Measurements from ENCODE around the gene LRRC8B.
A peak's percentile ranks its signal among the peaks of the same experiment; 100 is the strongest.

Gene LRRC8B

GRCh38 chr1:89524369-89525168, at the start of gene LRRC8B:
Gene LRRC8B, plus strand, starts transcription at chr1:89524829. Its CDS starts 57,822 bp downstream, at chr1:89582651.
- in situ Hi-C loops (cut with HindIII; ENCODE audit: low sequenced_read_pairs): no loop called here
- H3K4me3 ChIP-seq (ENCODE audit: low read depth, low read length): peak within 1 kb of the TSS; percentile 83
- TF ChIP-seq, protein P1, sequence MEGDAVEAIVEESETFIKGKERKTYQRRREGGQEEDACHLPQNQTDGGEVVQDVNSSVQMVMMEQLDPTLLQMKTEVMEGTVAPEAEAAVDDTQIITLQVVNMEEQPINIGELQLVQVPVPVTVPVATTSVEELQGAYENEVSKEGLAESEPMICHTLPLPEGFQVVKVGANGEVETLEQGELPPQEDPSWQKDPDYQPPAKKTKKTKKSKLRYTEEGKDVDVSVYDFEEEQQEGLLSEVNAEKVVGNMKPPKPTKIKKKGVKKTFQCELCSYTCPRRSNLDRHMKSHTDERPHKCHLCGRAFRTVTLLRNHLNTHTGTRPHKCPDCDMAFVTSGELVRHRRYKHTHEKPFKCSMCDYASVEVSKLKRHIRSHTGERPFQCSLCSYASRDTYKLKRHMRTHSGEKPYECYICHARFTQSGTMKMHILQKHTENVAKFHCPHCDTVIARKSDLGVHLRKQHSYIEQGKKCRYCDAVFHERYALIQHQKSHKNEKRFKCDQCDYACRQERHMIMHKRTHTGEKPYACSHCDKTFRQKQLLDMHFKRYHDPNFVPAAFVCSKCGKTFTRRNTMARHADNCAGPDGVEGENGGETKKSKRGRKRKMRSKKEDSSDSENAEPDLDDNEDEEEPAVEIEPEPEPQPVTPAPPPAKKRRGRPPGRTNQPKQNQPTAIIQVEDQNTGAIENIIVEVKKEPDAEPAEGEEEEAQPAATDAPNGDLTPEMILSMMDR (IDR thresholded peaks at IDR 0.05; ENCODE audit: low read depth, low read length, missing control alignments): no peak
- DNase-seq (ENCODE audit: low read depth): peak; percentile 39

DNA sequence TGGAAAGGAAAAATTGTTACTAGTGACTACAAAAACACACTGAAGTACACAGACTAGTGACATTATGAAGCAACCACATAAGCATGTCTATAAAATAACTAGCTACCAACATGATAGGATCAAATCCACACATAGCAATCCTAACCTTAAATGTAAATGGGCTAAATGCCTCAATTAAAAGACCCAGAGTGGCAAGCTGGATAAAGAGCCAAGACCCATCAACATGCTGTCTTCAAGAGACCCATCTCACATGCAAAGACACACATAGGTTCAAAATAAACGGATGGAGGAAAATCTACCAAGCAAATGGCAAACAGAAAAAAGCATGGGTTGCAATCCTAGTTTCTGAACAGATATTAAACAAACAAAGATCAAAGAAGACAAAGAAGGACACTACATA, 49.4 kb upstream of the LRRC8B start:
- no peak overlapping the region for H3K4me3 ChIP-seq (ENCODE audit: low read depth, low read length)
- DNase-seq (ENCODE audit: low read depth): no peak
- TF ChIP-seq, protein P1 (IDR thresholded peaks at IDR 0.05; ENCODE audit: low read depth, low read length, missing control alignments): no peak
- in situ Hi-C loops (cut with HindIII; ENCODE audit: low sequenced_read_pairs): no loop called here

DNA sequence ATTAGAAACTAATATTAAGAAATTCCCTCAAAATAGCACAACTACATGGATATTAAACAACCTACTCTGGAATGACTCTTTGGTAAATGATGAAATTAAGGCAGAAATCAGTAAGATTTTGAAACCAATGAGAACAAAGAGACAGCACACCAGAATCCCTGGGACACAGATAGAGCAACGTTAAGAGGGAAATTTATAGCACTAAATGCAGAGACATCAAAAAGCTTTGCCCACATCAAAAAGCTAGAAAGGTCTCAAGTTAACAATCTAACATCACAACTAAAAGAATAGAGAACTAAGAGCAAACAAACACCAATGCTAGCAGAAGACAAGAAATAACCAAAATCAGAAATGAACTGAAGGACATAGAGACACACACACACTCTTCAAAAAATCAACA, 48.6 kb upstream of the LRRC8B start:
- H3K4me3 ChIP-seq (ENCODE audit: low read depth, low read length): no peak overlapping the region
- in situ Hi-C loops (cut with HindIII; ENCODE audit: low sequenced_read_pairs): no loop called here
- TF ChIP-seq, protein P1 (IDR thresholded peaks at IDR 0.05; ENCODE audit: low read depth, low read length, missing control alignments): no peak
- DNase-seq (ENCODE audit: low read depth): no peak

GRCh38 chr1:89483010-89483756, 41.4 kb upstream of the LRRC8B start:
- in situ Hi-C loops (cut with HindIII; ENCODE audit: low sequenced_read_pairs): loop anchor here (5.0 kb wide), 1 partner anchor 274 kb away; no protein-coding TSS in a partner anchor
- peak; percentile 76 for DNase-seq (ENCODE audit: low read depth)
- H3K4me3 ChIP-seq (ENCODE audit: low read depth, low read length): no peak overlapping the region
- TF ChIP-seq, protein P1 (IDR thresholded peaks at IDR 0.05; ENCODE audit: low read depth, low read length, missing control alignments): peak; percentile 73

DNA sequence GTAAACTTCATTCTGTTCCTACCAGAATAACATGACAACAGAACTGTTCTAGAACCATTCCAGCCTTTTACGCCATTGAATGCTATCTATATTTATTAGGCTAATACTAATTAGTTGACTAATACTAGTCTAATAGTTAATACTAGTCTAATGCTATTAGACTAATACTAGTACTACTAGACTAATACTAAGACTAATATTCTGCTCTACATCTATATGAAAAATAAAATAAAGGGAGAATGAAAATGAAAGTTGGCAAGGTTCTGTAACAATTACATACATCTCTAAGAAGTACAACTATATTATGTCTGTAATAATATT, 40.9 kb upstream of the LRRC8B start:
- in situ Hi-C loops (cut with HindIII; ENCODE audit: low sequenced_read_pairs): loop anchor here (5.0 kb wide), 1 partner anchor 274 kb away; no protein-coding TSS in a partner anchor
- no peak overlapping the region for H3K4me3 ChIP-seq (ENCODE audit: low read depth, low read length)
- DNase-seq (ENCODE audit: low read depth): no peak
- TF ChIP-seq, protein P1 (IDR thresholded peaks at IDR 0.05; ENCODE audit: low read depth, low read length, missing control alignments): no peak

- in situ Hi-C loops (cut with HindIII; ENCODE audit: low sequenced_read_pairs): loop anchor here (5.0 kb wide), 1 partner anchor 273 kb away; no protein-coding TSS in a partner anchor
- DNase-seq (ENCODE audit: low read depth): no peak
These were observed 40.3 kb upstream of the LRRC8B start for GRCh38 chr1:89484092-89485038.

More at GRCh38 chr1:89484092-89485038, 40.3 kb upstream of the LRRC8B start:
- TF ChIP-seq, protein P1 (IDR thresholded peaks at IDR 0.05; ENCODE audit: low read depth, low read length, missing control alignments): no peak
- no peak overlapping the region for H3K4me3 ChIP-seq (ENCODE audit: low read depth, low read length)
